ENCODE measurements around the gene NFYB. TPM values are rescaled to one million over a fixed set of nuclear protein-coding genes. Genes with fewer than 3 reads are reported as not detected.
A peak's percentile ranks its signal among the peaks of the same experiment; 100 is the strongest.

The NFYB gene
- total RNA-seq, 1 donor from 2014 or later, result 37.7 TPM

DNA sequence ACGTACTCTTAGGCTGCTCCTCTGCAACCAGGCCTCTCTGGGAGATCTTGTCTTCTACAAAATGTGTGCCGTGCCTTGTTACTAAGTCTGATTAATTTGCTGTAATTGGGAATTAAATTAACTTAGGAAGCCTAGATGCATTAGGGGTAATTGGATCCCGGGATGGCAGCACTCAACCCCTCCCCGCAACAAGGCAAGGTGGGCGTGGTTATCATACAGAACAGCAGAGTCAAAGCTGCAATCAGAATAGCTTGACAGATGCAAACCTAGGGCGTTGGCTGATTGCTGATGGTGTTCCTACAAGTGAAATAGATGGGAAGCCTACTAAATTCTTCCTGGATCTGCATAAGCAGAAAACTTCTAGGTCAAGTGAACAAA is 34.5 kb upstream of the NFYB start:
- Histone ChIP-seq H3K36me3 (no peaks in the 10 kb centered on the region), H3K4me3 (no peak overlapping the region), H3K9me3 (no peaks in the 10 kb centered on the region), H3K4me1 (peaks cover 4% of the 10 kb centered on the region), H3K27ac (no peak overlapping the region), H3K27me3 (no peaks in the 10 kb centered on the region)
- intact Hi-C loops (cut with DNase I), result no loop called here
- ATAC-seq (no peak), DNase-seq (no peak)
- TF ChIP-seq, protein P1, sequence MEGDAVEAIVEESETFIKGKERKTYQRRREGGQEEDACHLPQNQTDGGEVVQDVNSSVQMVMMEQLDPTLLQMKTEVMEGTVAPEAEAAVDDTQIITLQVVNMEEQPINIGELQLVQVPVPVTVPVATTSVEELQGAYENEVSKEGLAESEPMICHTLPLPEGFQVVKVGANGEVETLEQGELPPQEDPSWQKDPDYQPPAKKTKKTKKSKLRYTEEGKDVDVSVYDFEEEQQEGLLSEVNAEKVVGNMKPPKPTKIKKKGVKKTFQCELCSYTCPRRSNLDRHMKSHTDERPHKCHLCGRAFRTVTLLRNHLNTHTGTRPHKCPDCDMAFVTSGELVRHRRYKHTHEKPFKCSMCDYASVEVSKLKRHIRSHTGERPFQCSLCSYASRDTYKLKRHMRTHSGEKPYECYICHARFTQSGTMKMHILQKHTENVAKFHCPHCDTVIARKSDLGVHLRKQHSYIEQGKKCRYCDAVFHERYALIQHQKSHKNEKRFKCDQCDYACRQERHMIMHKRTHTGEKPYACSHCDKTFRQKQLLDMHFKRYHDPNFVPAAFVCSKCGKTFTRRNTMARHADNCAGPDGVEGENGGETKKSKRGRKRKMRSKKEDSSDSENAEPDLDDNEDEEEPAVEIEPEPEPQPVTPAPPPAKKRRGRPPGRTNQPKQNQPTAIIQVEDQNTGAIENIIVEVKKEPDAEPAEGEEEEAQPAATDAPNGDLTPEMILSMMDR (IDR thresholded peaks at IDR 0.05), result no peak

DNA sequence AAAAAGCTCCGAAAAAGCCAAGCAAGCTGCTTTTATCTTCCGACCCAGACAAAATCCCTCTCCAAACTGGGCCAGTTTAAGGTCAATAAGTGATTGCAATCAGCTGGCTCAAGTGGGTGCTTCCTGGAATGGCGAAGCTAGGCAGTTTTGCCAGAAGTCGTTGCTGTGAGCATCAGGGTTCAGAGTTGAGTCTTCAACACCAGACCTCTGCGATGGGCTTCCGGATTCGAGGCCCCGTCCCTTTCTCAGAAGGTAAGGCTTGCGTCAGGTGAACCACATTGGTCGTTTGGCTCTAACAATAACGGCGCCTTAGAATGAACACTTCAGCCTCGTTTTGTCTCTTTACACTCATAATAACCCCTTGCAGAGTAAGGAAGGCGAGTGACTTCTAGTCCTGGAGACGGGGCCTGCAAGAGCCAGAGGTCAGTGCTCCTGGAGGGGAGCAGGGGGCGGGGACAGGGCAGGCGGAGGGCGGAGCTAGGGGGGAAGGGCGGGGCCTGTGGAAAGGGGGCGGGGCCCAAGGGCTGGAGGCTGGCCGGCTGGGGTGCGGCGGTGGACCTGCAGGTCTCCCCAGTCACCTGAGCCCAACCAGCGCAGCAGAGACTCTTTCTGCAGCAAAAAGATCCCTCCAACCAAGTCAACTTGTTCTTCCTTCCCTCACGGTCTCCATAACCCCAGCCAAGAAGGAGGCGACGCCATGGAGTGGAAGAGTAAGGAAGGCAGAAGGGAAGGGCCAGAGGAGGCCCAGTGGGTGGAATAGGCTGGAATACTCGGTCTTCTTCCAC is 34.0 kb upstream of the NFYB start:
- TF ChIP-seq, protein P1 (IDR thresholded peaks at IDR 0.05), result no peak
- Histone ChIP-seq H3K4me1 (peaks cover under 1% of the 10 kb centered on the region), H3K9me3 (no peaks in the 10 kb centered on the region), H3K4me3 (no peak overlapping the region), H3K27ac (no peak overlapping the region), H3K36me3 (no peaks in the 10 kb centered on the region), H3K27me3 (no peaks in the 10 kb centered on the region)
- peak; percentile 30 for ATAC-seq
- intact Hi-C loops (cut with DNase I), result no loop called here
- DNase-seq, result no peak

DNA sequence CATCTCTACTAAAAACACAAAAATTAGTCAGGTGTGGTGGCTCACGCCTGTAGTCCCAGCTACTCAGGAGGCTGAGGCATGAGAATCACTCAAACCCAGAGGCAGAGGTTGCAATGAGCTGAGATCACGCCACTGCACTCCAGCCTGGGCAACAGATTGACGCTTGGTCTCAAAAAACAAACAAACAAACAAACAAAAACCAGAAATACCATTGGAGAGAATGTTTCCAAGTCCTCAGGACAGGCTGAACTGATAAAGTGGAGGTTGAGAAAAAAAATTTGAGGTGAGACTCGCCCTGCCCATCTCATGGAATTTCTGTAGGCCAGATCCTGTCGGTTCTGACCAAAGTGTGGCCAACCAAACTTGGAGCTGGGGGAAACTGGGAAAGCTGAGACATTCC is 30.6 kb upstream of the NFYB start:
- Histone ChIP-seq H3K27ac (no peak overlapping the region), H3K36me3 (no peaks in the 10 kb centered on the region), H3K4me1 (peaks cover 6% of the 10 kb centered on the region), H3K9me3 (no peaks in the 10 kb centered on the region), H3K4me3 (no peak overlapping the region), H3K27me3 (no peaks in the 10 kb centered on the region)
- ATAC-seq (no peak), DNase-seq (no peak)
- intact Hi-C loops (cut with DNase I), result no loop called here
- TF ChIP-seq, protein P1 (IDR thresholded peaks at IDR 0.05), result no peak

DNA sequence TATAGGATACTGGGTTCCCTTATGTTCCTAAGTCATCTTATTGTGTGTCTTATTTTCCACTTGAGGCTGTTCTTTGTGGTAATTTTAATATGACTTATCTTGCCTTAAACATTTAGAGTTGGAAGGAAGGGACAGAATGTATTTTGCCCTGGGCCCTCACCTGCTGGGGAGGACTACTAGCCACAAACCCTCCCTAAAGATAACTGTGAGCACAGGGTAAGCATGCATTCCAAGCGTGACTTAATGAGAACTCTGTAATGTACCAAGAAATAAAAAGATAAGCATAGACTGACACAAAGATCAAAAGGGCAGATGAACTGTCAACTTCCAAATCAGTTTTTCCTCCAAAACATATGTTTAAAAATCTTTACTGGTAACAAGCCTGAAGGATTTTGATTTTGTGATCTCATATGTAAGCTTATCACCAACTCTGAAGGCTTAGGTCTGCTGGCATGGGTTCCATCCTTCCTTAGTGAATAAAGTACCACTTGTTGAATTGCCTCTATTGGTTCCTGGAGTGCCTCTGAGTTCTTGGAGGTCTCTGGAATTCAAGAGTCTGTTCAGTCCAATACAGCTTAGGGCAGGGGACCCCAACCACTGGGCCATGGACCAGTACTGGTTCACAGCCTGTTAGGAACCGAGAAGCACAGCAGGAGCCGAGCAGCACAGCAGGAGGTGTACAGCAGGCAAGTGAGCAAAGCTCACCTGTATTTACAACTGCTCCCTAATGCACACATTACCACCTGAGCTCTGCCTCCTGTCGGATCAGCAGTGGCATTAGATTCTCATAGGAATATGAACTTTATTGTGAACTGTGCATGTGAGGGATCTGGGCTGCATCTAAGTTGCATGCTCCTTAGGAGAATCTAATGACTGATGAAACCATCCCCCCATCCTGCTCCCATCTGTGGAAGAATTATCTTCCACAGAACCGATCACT is 29.8 kb upstream of the NFYB start:
- H3K36me3 ChIP-seq, result no peaks in the 10 kb centered on the region
- intact Hi-C loops (cut with DNase I), result no loop called here
- H3K4me3 ChIP-seq, result no peak overlapping the region
- no peaks in the 10 kb centered on the region for H3K27me3 ChIP-seq
- no peak for ATAC-seq
- H3K9me3 ChIP-seq, result no peaks in the 10 kb centered on the region
- H3K27ac ChIP-seq, result no peak overlapping the region
- TF ChIP-seq, protein P1 (IDR thresholded peaks at IDR 0.05), result no peak
- DNase-seq, result no peak
- H3K4me1 ChIP-seq, result peaks cover 6% of the 10 kb centered on the region

DNA sequence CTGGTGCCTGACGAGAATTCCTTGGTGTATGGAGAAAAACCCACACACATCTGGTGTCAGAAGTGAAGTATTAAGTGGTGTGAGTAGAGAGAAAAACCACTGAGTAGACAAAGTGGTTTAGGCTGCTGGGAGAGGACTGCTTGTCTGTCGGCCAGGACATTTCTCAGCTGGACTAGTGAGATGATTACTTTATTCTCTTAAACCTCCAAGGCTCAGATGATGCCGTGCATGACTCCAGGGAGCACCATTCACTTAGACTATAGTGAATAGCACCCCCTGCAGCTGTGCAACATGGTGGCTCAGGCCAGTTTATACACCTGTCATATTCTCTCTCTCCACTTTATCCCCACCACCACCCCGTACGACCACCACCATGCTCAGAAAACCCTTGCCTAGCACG is 28.5 kb upstream of the NFYB start:
- Histone ChIP-seq H3K27me3 (no peaks in the 10 kb centered on the region), H3K4me3 (no peak overlapping the region), H3K4me1 (peaks cover 6% of the 10 kb centered on the region), H3K9me3 (no peaks in the 10 kb centered on the region), H3K27ac (peak overlapping the region; percentile 53), H3K36me3 (no peaks in the 10 kb centered on the region)
- intact Hi-C loops (cut with DNase I), result no loop called here
- no peak for ATAC-seq
- TF ChIP-seq, protein P1 (IDR thresholded peaks at IDR 0.05), result no peak
- DNase-seq, result no peak
